Hematopoietic multipotent progenitor cell treated with erythropoietin and hydrocortisone succinate and interleukin-3 and kit ligand, for 6 days (in vitro differentiated cells): Measurements from ENCODE around the gene ARHGAP22.

ENCODE experiments used
- DNase-seq: peaks from one replicate; pipeline ENCODE4 v3.0.0-alpha.2; 2015

Gene ARHGAP22

GRCh38 chr10:48550071-48550691 lies 54.7 kb downstream of the ARHGAP22 start:
- DNase-seq: no peak

GRCh38 chr10:48549236-48549635 lies 55.6 kb downstream of the ARHGAP22 start:
- DNase-seq: no peak

- DNase-seq: no peak
These were observed 56.2 kb downstream of the ARHGAP22 start for GRCh38 chr10:48548531-48549135.

GRCh38 chr10:48547981-48548380 lies 56.9 kb downstream of the ARHGAP22 start:
- DNase-seq: no peak

- no peak for DNase-seq
These were observed 57.6 kb downstream of the ARHGAP22 start for GRCh38 chr10:48547061-48547895.

GRCh38 chr10:48545462-48546145 lies 59.3 kb downstream of the ARHGAP22 start:
- no peak for DNase-seq

- no peak for DNase-seq
These were observed 61.6 kb downstream of the ARHGAP22 start for GRCh38 chr10:48543182-48543844.

- DNase-seq: no peak
These were observed 62.2 kb downstream of the ARHGAP22 start for GRCh38 chr10:48542471-48543181.

- DNase-seq: no peak
These were observed 63.6 kb downstream of the ARHGAP22 start for GRCh38 chr10:48541144-48541795.

GRCh38 chr10:48538611-48539010 lies 66.3 kb downstream of the ARHGAP22 start:
- no peak for DNase-seq

- no peak for DNase-seq
These were observed 67.7 kb downstream of the ARHGAP22 start for GRCh38 chr10:48536916-48537890.

GRCh38 chr10:48536156-48536500 lies 68.7 kb downstream of the ARHGAP22 start:
- DNase-seq: no peak

- no peak for DNase-seq
These were observed 69.3 kb downstream of the ARHGAP22 start for GRCh38 chr10:48535416-48536155.

GRCh38 chr10:48533951-48534720 lies 70.7 kb downstream of the ARHGAP22 start:
- DNase-seq: no peak

- DNase-seq: no peak
These were observed 71.3 kb downstream of the ARHGAP22 start for GRCh38 chr10:48533540-48533939.

GRCh38 chr10:48531486-48531885 lies 73.4 kb downstream of the ARHGAP22 start:
- no peak for DNase-seq

- DNase-seq: no peak
These were observed 75.5 kb downstream of the ARHGAP22 start for GRCh38 chr10:48529331-48529730.

- DNase-seq: no peak
These were observed 77.1 kb downstream of the ARHGAP22 start for GRCh38 chr10:48527756-48528155.
